Vagina (tissue), 2 donors: ENCODE measurements around the gene SLC39A6. TPM values are rescaled to one million over a fixed set of nuclear protein-coding genes. Genes with fewer than 3 reads are reported as not detected.

Experiments used
- DNase-seq, 2 donors: peaks; one replicate each; pipeline ENCODE4 v3.0.0-alpha.2; 2017; ENCODE audit errors: extremely low spot score in 2 of 2
- H3K27ac ChIP-seq: fragments of 200-600 bp; sonication (generic); one replicate; pipeline ENCODE4 v1.5.1; 2019
- H3K27me3 ChIP-seq: fragments of 200-600 bp; sonication (generic); one replicate; pipeline ENCODE4 v1.5.1; 2019
- H3K36me3 ChIP-seq, 2 donors: fragments of 200-600 bp; sonication (generic); one replicate each; pipeline ENCODE4 v1.5.1; 2017 to 2019
- H3K4me1 ChIP-seq: fragments of 200-600 bp; sonication (generic); one replicate; pipeline ENCODE4 v1.5.1; 2019
- H3K4me3 ChIP-seq, 2 donors: fragments of 200-600 bp; sonication (generic); 1 replicate in 1 of 2; 2 replicates in 1 of 2; pipeline ENCODE4 v1.5.1; 2016 to 2019
- H3K9me3 ChIP-seq: fragments of 200-600 bp; sonication (generic); one replicate; pipeline ENCODE4 v1.5.1; 2019
- POLR2A ChIP-seq, 2 donors: fragments of 450-650 bp; IDR thresholded peaks; one replicate each; pipeline ENCODE4 v1.6.1; 2017; ENCODE audit warnings: antibody characterized with exemption in 2 of 2, mild to moderate bottlenecking in 2 of 2, moderate library complexity in 2 of 2
- POLR2AphosphoS5 ChIP-seq, 2 donors: sonication (generic); formaldehyde crosslinking; IDR thresholded peaks; one replicate each; pipeline ENCODE4 v1.9.0; 2017; ENCODE audit warnings: antibody characterized with exemption in 2 of 2, mild to moderate bottlenecking in 2 of 2, low read depth in 1 of 2; ENCODE audit not compliant: insufficient read depth in 1 of 2
- intact Hi-C: fragments of 100-400 bp; cut with DNase I; formaldehyde crosslinking; loops from one replicate; pipeline ENCODE4 v1.15.1; 2023
- total RNA-seq: library from RNA; depleted of rRNA; stranded (reverse); fragments of >200 nt; gene quantifications from one replicate; pipeline ENCODE4 v1.2.3, GENCODE V29; 2016
- TF ChIP-seq, protein P1 (sequence below), 3 experiments: fragments of 450-650 bp in 2 of 3; fragments of 200-600 bp in 1 of 3; sonication (generic) in 1 of 3; IDR thresholded peaks; one replicate each; pipeline ENCODE4 v1.5.1; 2017 to 2019; ENCODE audit warnings: antibody characterized with exemption in 3 of 3, mild to moderate bottlenecking in 2 of 3, moderate library complexity in 2 of 3

The SLC39A6 gene
- total RNA-seq, 1 donor from 2014 or later, result 39.3 TPM

DNA sequence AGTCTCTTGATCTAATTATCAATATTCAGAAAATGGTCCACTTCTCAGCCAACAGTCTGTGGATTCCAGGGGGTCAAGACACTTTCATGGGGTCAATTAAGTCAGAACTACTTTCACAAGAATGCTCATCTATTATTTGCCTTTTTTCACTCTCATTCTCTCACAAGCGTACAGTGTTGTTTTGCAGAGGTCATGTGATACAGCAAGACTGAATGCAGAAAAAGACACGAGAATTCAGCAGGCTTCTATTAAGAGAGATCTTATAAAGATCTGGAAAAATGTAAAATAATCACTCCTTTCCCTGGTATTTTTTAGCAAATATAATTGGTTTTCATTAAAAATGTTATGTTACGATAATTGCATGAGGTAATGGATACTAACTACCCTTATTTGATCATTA, 70.5 kb downstream of the SLC39A6 start:
- Histone ChIP-seq H3K27ac (no peak overlapping the region), H3K27me3 (no peaks in the 10 kb centered on the region), H3K36me3 (no peaks in the 10 kb centered on the region), H3K4me1 (peaks cover 13% of the 10 kb centered on the region), H3K9me3 (no peaks in the 10 kb centered on the region), H3K4me3 (no peak overlapping the region)
- TF ChIP-seq POLR2AphosphoS5 (IDR thresholded peaks at IDR 0.05; ENCODE audit: insufficient read depth in 1 of 2, low read depth in 1 of 2) (no peak), POLR2A (IDR thresholded peaks at IDR 0.05) (no peak)
- TF ChIP-seq, protein P1, sequence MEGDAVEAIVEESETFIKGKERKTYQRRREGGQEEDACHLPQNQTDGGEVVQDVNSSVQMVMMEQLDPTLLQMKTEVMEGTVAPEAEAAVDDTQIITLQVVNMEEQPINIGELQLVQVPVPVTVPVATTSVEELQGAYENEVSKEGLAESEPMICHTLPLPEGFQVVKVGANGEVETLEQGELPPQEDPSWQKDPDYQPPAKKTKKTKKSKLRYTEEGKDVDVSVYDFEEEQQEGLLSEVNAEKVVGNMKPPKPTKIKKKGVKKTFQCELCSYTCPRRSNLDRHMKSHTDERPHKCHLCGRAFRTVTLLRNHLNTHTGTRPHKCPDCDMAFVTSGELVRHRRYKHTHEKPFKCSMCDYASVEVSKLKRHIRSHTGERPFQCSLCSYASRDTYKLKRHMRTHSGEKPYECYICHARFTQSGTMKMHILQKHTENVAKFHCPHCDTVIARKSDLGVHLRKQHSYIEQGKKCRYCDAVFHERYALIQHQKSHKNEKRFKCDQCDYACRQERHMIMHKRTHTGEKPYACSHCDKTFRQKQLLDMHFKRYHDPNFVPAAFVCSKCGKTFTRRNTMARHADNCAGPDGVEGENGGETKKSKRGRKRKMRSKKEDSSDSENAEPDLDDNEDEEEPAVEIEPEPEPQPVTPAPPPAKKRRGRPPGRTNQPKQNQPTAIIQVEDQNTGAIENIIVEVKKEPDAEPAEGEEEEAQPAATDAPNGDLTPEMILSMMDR (IDR thresholded peaks at IDR 0.05), result no peak
- intact Hi-C loops, result no loop called here
- no peak for DNase-seq

Other genes with a start within 250 kb of the SLC39A6 start
- 44.7 TPM for gene RPRD1A, start 61.8 kb downstream of the SLC39A6 start, total RNA-seq
- gene ELP2, start 559 bp upstream of the SLC39A6 start, total RNA-seq, result 60.2 TPM
- 2.2 TPM for gene MOCOS, start 58.2 kb upstream of the SLC39A6 start, total RNA-seq
- 5.6 TPM for gene FHOD3, start 168.4 kb upstream of the SLC39A6 start, total RNA-seq